Stimulated activated effector memory CD8-positive, alpha-beta T cell treated with anti-CD3 and anti-CD28 coated beads, Interleukin-12 subunit alpha, Interleukin-12 subunit beta, amount 100 ng/mL, for 72 hours (primary cell): ENCODE measurements around the gene SMIM23.

Source experiments
- ATAC-seq: fragments of 150-1000 bp; cut with Tn5 transposase; 2 replicates; pipeline ENCODE4 v1.10.0; 2021
- DNase-seq, 2 donors: peaks; one replicate each; pipeline ENCODE4 v3.0.0; 2021 to 2022; ENCODE audit warnings: low spot score in 2 of 2
- H3K27ac Mint-ChIP-seq: one replicate; pipeline ENCODE4 v1.8.0; 2022; ENCODE audit warnings: mild to moderate bottlenecking, mixed read lengths
- H3K36me3 Mint-ChIP-seq: one replicate; pipeline ENCODE4 v1.8.0; 2022; ENCODE audit warnings: mild to moderate bottlenecking, mixed read lengths
- H3K4me1 Mint-ChIP-seq: one replicate; pipeline ENCODE4 v1.8.0; 2022; ENCODE audit warnings: mixed read lengths
- H3K4me3 Mint-ChIP-seq: one replicate; pipeline ENCODE4 v1.8.0; 2022; ENCODE audit warnings: mild to moderate bottlenecking, mixed read lengths
- H3K9me3 Mint-ChIP-seq: one replicate; pipeline ENCODE4 v1.8.0; 2022; ENCODE audit warnings: mixed read lengths

SMIM23 gene

GRCh38 chr5:171794470-171794960 lies 8.9 kb downstream of the SMIM23 start:
- Mint-ChIP-seq H3K27ac (no peak overlapping the region), H3K4me1 (no peaks in the 10 kb centered on the region), H3K4me3 (no peak overlapping the region), H3K9me3 (no peaks in the 10 kb centered on the region), H3K36me3 (no peaks in the 10 kb centered on the region)
- peak; percentile 19 for ATAC-seq
- DNase-seq: no peak

- H3K4me1 Mint-ChIP-seq: no peaks in the 10 kb centered on the region
- H3K4me3 Mint-ChIP-seq: no peak overlapping the region
- ATAC-seq (no peak), DNase-seq (no peak)
- H3K36me3 Mint-ChIP-seq: no peaks in the 10 kb centered on the region
- no peaks in the 10 kb centered on the region for H3K9me3 Mint-ChIP-seq
- no peak overlapping the region for H3K27ac Mint-ChIP-seq
Measured at GRCh38 chr5:171795381-171795780, 9.8 kb downstream of the SMIM23 start.

- Mint-ChIP-seq H3K4me1 (no peaks in the 10 kb centered on the region), H3K9me3 (no peaks in the 10 kb centered on the region), H3K27ac (no peak overlapping the region), H3K4me3 (no peak overlapping the region), H3K36me3 (no peaks in the 10 kb centered on the region)
- no peak for ATAC-seq
- DNase-seq: no peak
Measured at GRCh38 chr5:171796436-171796835, 10.8 kb downstream of the SMIM23 start.

DNA sequence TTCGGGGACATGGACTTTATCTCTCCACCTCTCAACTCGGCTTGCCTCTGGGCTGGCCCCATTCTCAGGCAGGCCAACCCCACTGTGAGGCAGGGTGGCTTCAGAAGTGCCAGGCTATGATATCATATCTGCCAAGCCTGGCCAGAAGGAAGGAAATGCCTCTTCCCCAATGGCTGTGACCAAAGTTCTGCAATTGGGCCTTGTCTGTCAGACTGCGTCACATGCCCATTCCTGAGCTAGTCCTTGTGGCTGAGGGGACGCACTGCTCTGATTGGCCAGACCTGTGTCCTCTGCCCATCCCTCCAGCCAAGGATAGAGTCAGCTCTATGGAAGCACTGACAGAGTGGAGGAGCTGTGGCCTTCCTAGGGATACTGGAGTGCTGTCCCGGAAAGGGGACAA lies 11.9 kb downstream of the SMIM23 start:
- no peak for ATAC-seq
- Mint-ChIP-seq H3K27ac (no peak overlapping the region), H3K9me3 (no peaks in the 10 kb centered on the region), H3K4me3 (no peak overlapping the region), H3K4me1 (no peaks in the 10 kb centered on the region), H3K36me3 (no peaks in the 10 kb centered on the region)
- no peak for DNase-seq

DNA sequence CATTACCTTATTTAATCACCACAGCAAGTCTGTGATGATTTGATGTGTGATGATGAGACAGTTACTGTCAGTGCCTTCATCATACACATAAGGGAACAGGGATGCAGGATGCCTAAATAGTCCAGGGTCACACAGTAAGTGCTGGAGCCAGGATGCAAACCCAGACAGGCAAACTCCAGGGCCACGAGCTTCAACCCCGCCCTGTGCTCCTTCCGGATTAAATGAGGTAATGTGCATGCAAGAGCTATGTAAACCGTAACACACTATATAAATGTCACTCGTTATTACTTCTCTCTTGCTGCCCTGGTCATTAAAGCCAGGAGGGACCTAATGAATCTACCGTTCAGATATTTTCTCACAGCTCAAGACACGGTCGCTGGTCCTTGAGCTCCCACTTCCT lies 12.8 kb downstream of the SMIM23 start:
- Mint-ChIP-seq H3K4me3 (no peak overlapping the region), H3K9me3 (no peaks in the 10 kb centered on the region), H3K36me3 (no peaks in the 10 kb centered on the region), H3K27ac (no peak overlapping the region), H3K4me1 (no peaks in the 10 kb centered on the region)
- ATAC-seq (no peak), DNase-seq (no peak)

- no peaks in the 10 kb centered on the region for H3K9me3 Mint-ChIP-seq
- DNase-seq: no peak
- no peak overlapping the region for H3K4me3 Mint-ChIP-seq
- no peak overlapping the region for H3K27ac Mint-ChIP-seq
- peak; percentile 65 for ATAC-seq
- no peaks in the 10 kb centered on the region for H3K36me3 Mint-ChIP-seq
- H3K4me1 Mint-ChIP-seq: no peaks in the 10 kb centered on the region
Measured at GRCh38 chr5:171801839-171802238, 16.2 kb downstream of the SMIM23 start.

- Mint-ChIP-seq H3K4me3 (no peak overlapping the region), H3K9me3 (peaks cover 6% of the 10 kb centered on the region), H3K27ac (no peak overlapping the region), H3K4me1 (peaks cover 6% of the 10 kb centered on the region), H3K36me3 (no peaks in the 10 kb centered on the region)
- DNase-seq (no peak), ATAC-seq (no peak)
Measured at GRCh38 chr5:171805746-171806145, 20.1 kb downstream of the SMIM23 start.

DNA sequence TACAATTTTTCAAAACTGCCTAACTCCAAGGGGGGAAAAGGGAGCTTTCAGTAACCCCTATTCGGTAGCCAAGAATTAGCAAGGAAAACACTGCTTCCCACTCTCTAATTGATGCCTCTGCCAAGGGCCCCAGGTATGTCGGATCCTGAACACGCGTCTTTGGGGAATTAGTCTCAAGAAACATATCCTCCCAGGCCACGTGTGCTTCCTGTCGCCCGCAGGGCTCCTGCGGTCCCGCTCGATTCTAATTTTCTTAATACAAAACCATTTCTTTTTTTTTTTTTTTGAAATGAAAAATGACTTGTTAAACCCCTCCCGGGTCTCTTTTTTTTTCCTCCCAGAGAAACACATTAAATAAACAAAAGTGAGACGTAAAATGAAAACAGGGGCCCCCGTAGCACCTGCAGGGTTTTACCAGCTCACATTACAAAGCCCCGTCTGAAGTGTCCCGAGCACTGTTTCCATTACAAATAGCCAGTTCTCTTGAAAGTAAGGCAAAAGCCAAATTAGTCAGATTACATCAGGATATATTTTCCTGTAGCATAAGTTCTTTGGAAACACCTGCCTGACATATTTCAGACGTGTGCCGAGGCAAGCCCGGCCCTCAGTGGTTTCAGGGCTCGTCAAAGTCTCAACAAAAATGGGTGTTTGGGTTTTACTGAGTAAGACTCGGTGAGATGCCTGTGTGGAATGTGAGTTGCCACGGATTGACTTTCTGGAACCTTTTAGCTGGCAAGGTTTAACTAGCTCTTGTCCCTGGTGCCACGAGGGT lies 21.5 kb downstream of the SMIM23 start:
- no peak overlapping the region for H3K4me3 Mint-ChIP-seq
- peaks cover 9% of the 10 kb centered on the region for H3K9me3 Mint-ChIP-seq
- H3K27ac Mint-ChIP-seq: no peak overlapping the region
- no peaks in the 10 kb centered on the region for H3K36me3 Mint-ChIP-seq
- DNase-seq (no peak), ATAC-seq (no peak)
- peaks cover 6% of the 10 kb centered on the region for H3K4me1 Mint-ChIP-seq

- Mint-ChIP-seq H3K9me3 (peaks cover 9% of the 10 kb centered on the region), H3K4me1 (peaks cover 6% of the 10 kb centered on the region), H3K4me3 (no peak overlapping the region), H3K27ac (no peak overlapping the region), H3K36me3 (no peaks in the 10 kb centered on the region)
- ATAC-seq (no peak), DNase-seq (no peak)
Measured at GRCh38 chr5:171808453-171808852, 22.8 kb downstream of the SMIM23 start.

GRCh38 chr5:171808951-171809350 lies 23.3 kb downstream of the SMIM23 start:
- no peak overlapping the region for H3K27ac Mint-ChIP-seq
- H3K4me1 Mint-ChIP-seq: peaks cover 6% of the 10 kb centered on the region
- H3K9me3 Mint-ChIP-seq: peaks cover 9% of the 10 kb centered on the region
- H3K4me3 Mint-ChIP-seq: no peak overlapping the region
- DNase-seq (no peak), ATAC-seq (no peak)
- no peaks in the 10 kb centered on the region for H3K36me3 Mint-ChIP-seq

GRCh38 chr5:171810227-171810626 lies 24.6 kb downstream of the SMIM23 start:
- no peak for DNase-seq
- peaks cover 6% of the 10 kb centered on the region for H3K4me1 Mint-ChIP-seq

GRCh38 chr5:171813270-171813669 lies 27.7 kb downstream of the SMIM23 start:
- H3K4me3 Mint-ChIP-seq: no peak overlapping the region

More at GRCh38 chr5:171810227-171810626, 24.6 kb downstream of the SMIM23 start:
- Mint-ChIP-seq H3K36me3 (no peaks in the 10 kb centered on the region), H3K27ac (no peak overlapping the region), H3K4me3 (no peak overlapping the region), H3K9me3 (peaks cover 9% of the 10 kb centered on the region)
- ATAC-seq: no peak

DNA sequence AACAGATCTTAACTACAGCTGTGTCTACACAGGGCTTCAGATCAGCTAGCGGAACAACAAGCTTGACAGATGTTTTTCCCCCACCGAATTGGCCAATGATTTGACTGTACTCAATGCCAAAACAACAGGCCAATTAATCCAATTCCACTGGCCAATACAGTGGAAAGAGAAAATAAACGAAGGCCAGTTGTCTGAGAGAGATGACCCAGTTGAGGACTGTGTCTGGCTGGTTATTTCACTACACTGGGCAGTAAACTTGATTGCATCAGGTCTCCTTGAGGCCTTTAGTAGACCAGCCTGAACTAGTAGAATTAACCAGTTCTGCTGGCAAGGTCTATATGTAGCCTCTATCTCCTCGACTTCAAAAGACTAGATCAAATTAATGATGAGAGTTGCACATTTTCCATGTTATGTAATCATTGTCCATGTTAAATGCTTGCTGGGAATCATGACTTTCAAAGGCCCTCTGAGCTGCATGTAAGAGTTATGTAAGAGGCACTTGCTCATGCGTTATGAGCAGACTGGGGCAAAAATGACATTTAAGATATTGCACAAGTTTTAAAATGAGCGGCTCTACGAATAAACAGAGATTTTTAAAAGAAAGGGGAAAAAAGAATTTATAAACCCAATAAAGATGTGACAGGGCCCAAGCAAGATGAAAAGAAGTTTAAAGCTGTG lies 28.3 kb downstream of the SMIM23 start:
- H3K27ac Mint-ChIP-seq: no peak overlapping the region
- ATAC-seq: no peak
- H3K9me3 Mint-ChIP-seq: peaks cover 6% of the 10 kb centered on the region
- H3K4me1 Mint-ChIP-seq: no peaks in the 10 kb centered on the region
- H3K4me3 Mint-ChIP-seq: no peak overlapping the region
- DNase-seq: no peak
- no peaks in the 10 kb centered on the region for H3K36me3 Mint-ChIP-seq

More at GRCh38 chr5:171813270-171813669, 27.7 kb downstream of the SMIM23 start:
- ATAC-seq (no peak), DNase-seq (no peak)
- no peak overlapping the region for H3K27ac Mint-ChIP-seq
- no peaks in the 10 kb centered on the region for H3K4me1 Mint-ChIP-seq
- peaks cover 6% of the 10 kb centered on the region for H3K9me3 Mint-ChIP-seq
- H3K36me3 Mint-ChIP-seq: no peaks in the 10 kb centered on the region

- ATAC-seq (no peak), DNase-seq (no peak)
- no peaks in the 10 kb centered on the region for H3K4me1 Mint-ChIP-seq
- H3K4me3 Mint-ChIP-seq: no peak overlapping the region
- H3K27ac Mint-ChIP-seq: no peak overlapping the region
- no peaks in the 10 kb centered on the region for H3K9me3 Mint-ChIP-seq
- H3K36me3 Mint-ChIP-seq: no peaks in the 10 kb centered on the region
Measured at GRCh38 chr5:171816666-171817065, 31.0 kb downstream of the SMIM23 start.

GRCh38 chr5:171820561-171820960 lies 34.9 kb downstream of the SMIM23 start:
- ATAC-seq (no peak), DNase-seq (no peak)
- no peaks in the 10 kb centered on the region for H3K9me3 Mint-ChIP-seq
- H3K4me3 Mint-ChIP-seq: no peak overlapping the region
- no peak overlapping the region for H3K27ac Mint-ChIP-seq
- no peaks in the 10 kb centered on the region for H3K4me1 Mint-ChIP-seq
- H3K36me3 Mint-ChIP-seq: no peaks in the 10 kb centered on the region

GRCh38 chr5:171821286-171821685 lies 35.7 kb downstream of the SMIM23 start:
- H3K27ac Mint-ChIP-seq: no peak overlapping the region
- no peaks in the 10 kb centered on the region for H3K4me1 Mint-ChIP-seq
- no peak for ATAC-seq
- no peaks in the 10 kb centered on the region for H3K9me3 Mint-ChIP-seq
- H3K4me3 Mint-ChIP-seq: no peak overlapping the region
- H3K36me3 Mint-ChIP-seq: no peaks in the 10 kb centered on the region
- DNase-seq: no peak
